GM19035 (cell line): Measurements from ENCODE around the gene CROCC.
A peak's percentile ranks its signal among the peaks of the same experiment; 100 is the strongest.
"Not testable (repeated sequence)": the region's sequence is repeated elsewhere in the genome, so short reads cannot be mapped to it uniquely, and the experiment has no call there.

Experiments
- ATAC-seq: cut with Tn5 transposase; IDR thresholded peaks from one replicate; pipeline ENCODE4 v1.9.1; 2021; ENCODE audit not compliant: unreplicated experiment

CROCC gene

DNA sequence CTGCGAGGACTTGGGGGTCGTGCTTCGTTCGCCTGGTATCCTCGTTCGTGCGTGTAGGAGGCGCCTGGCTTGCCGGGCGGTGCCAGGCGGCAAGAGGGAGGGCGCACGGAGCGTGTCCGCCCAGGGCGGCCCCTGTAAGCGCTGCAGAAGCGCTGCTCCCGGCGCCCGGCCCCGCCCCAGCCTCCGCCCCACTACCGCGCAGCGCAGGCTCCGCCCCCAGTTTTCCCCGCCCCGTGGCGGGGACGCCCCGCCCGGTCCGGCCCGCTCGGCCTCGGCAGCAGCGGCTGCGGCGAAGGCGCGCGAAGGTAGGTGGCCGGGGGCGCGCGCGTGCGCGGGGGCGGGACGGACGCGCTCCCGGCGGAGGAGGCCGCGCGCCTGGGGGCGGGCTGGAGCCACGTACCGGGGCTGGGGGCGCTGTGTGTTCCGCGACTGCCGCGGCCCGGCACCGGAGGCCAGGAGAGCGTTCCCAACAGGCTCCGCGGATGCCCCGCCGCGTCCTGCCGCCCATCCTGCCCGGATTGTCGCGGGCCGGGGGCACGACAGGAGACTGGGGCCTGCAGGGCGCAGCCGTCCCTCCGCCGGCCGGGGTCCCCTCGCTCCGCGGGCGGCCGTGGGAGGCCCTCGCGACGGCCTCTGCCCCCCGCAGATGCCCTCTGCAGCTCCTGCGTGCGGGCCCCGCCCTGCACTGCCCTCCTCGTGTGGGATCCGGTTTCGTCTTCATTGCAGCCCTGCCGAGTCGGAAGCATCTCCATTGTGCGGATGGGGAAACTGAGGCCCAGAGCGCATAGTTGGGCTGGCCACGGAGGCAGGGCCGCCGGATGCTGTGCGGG is 7.7 kb upstream of the CROCC start:
- ATAC-seq: peak; percentile 86

DNA sequence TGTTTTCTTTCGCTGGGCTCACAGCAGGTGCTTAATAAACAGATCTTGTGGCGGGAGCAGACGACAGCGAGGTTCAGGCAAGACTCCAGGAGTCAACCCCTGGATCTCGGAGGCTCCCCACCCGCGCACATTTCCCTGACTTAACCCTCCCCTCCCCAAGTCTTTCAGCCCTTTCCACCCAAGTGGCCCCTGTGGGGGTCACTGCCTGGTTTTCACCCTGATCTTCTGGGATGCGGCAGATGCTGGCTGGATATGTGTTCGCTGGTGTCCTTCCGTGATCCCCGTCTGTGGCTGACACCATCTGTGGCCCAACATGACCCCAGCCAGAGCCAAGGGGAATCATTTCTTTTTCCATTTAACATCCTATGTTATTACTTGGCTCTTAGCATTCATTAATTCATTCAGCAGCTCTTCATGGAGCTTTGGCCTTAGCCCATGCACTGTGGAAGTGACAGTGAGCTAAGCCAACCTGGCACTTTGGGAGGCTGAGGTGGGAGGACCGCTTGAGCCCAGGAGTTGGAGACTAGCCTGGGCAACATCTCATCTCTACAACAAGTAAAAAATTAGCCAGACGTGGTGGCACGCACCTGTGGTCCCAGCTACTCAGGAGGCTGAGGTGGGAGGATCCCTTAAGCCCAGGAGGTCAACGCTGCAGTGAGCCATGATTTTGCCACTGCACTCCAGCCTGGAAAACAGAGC is 6.7 kb upstream of the CROCC start:
- not testable (repeated sequence) for ATAC-seq

DNA sequence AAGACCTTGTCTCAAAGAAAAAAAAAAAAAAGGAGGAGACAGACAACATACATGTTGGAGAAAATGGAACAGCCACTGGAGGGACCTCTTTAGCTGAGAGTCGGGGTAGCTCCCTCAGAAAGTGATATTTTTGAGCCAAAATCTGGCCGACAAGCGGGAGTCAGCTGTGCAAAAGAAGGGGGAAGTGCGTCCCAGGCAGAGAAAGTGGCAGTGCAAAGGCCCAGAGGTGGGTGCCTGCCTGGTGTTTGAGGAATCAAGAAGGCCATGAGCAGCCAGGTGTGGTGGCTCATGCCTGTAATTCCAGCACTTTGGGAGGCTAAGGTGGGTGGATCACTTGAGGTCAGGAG is 6.1 kb upstream of the CROCC start:
- ATAC-seq: no peak

DNA sequence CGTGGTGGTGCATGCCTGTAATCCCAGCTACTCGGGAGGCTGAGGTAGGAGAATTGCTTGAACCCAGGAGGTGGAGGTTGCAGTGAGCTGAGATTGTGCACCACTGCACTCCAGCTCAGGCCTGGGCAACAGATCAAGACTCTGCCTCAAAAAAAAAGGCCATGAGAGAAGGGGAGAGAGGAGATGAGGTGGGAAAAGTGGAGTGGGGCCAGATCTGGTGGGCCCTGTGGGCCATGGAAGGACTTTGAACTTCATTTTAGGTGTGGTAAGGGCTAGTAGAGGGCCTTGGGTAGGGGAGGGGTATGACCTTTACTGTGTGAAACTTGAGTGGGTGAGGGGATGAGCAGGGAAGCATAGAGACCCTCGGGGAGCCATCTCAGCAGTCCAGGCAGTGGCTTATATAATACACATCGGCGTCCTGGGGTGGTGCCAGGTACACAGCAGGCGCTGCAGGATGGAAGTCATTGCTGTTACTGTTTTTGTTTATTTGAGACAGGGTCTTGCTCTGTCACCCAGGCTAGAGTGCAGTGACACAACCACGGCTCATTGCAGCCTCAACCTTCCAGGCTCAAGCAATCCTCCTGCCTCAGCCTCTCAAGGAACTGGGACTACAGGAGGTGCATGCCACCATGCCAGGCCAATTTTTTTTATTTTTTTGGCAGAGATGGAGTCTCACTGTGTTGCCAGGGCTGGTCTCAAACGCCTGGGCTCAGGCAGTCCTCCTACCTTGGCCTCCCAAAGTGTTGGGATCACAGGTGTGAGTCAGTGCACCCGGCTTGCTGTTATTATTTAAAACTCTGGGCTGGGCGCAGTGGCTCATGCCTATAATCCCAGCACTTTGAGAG is 5.5 kb upstream of the CROCC start:
- ATAC-seq: not testable (repeated sequence)

DNA sequence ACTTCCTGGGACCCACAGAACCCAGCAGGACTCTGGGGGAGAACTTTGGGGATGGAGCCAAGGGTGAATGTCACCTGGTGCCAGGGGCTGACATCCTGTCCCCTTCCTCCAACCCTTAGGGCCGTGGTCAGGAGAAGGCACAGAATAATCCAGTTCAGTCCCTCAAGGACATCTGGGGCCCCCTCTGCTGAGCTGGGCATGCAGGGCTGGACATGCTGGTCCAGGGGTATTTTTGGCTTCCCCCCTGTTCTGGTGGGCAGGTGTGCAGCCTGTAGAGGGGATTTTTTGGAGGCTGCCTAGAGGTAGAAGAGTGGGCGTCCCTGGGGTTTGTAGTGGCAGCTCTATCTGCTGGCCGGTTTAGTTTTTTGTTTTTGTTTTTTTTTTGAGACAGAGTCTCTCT is 3.4 kb upstream of the CROCC start:
- ATAC-seq: no peak

DNA sequence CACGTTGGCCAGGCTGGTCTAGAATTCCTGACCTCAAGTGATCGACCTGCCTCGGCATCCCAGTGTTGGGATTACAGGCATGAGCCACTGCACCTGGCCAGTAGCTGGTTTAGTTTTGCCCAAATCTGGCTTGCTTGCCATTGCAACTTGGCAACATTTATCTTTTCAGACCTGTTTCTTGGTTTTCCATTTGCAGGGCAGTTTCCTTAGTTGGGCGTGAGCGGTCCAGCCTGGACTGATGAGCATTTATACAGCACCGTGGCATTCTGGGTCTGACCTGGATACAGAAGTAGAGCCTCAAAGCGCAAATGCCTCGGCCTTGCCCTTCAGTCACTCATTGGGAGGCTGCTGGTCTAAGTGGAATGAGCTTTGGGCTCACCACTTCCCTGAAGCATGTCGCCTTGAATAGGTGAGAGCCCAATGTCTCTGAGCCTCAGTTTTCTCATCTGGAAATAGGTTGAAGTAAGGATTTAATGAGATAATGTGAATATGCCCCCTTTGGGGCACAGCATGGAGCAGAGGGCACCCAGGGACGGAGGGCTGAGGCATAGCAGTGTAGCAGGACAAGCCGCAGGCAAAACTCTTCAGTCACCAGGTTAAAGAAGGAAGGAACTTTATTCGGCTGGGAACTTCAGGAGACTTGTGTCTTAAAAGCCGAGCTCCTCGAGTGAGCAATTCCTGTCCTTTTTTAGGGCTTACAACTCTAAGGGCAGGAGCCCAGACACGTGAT is 2.6 kb upstream of the CROCC start:
- ATAC-seq: not testable (repeated sequence)

GRCh38 chr1:16920951-16921350 is 780 bp upstream of the CROCC start:
- ATAC-seq: no peak

GRCh38 chr1:16922466-16922865 is 735 bp downstream of the CROCC start:
- ATAC-seq: no peak

DNA sequence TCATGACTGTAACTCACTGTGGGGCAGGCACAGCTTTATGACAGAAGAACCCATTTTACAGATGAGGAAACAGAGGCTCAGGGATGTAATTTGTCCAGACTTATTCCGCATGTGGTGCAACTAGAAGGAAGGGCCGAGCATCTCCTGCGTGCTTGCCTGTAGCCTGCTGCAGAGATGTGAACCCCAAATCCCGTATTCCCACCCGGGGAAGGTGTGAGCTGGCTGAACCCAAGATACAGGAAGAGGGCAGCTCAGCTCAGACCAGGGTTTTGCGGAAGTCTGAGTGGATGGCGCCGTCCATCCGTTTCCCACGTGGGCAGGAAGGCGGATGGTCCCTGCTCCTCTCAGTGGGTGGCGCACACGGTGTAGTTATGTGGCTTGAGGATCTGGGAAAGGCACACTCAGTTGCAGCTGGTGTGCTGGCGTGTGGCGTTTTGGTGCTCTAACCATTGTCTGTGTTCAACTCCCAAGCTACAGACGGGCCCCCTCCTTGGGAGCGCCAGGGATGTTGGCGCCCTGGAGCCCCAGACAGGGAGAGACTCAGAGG is 1.2 kb downstream of the CROCC start:
- ATAC-seq: no peak

GRCh38 chr1:16924216-16924918 is 2.6 kb downstream of the CROCC start:
- no peak for ATAC-seq

DNA sequence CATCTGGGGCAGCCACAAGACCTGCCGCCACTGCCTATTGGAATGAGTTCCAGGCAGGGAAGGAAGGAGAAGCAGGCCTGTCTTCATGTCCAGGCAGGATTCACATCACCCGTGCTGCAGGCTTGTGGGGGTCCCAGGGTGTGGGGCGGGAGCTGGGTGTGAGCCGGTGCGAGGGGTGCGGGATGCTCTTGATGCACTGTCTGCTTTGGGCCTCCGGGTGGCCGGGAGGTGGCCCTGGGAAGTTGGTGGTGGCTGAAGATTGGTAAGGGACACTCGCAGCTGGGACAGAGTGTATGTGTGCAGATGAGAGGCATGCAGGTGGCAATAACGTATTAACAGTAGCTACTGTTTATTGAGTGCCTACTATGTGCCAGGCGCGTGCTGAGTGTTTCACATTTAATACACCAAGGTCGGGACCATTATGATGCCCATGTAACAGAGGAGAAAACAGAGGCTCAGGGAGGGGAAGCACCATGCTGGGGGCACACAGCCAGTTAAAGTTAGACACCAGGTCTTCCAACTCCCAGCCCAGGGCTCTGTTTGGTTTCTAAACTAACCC is 3.3 kb downstream of the CROCC start:
- ATAC-seq: no peak

GRCh38 chr1:16925635-16926490 is 4.1 kb downstream of the CROCC start:
- ATAC-seq: no peak

DNA sequence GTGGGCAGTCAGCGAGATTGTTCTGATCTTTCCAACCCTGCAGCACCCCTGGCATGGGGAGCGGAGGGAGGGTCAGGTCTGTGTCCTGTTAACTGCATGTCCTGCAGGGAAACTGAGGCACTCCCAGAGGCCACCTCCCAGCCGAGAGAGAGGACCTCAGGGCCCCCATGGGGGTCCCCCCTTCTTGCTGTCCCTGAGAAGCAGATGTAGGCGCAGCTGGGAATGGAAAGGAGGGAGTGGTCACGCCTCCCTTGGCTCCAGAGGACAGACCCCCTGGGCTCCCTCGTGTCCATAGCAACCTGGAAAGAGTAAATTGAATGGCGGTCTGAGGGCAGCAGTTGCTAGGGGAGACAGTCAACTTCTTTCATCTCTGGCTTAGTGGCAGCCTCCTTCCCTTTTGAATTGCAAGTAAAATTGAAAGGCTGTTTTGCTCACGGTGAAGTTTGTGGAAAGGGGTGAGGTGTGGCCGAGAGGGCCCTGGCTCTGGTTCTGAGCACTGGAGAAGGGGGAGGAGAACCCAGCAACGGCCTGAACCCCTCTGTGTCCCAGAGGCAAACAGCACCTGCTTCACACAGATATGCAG is 4.9 kb downstream of the CROCC start:
- ATAC-seq: no peak

DNA sequence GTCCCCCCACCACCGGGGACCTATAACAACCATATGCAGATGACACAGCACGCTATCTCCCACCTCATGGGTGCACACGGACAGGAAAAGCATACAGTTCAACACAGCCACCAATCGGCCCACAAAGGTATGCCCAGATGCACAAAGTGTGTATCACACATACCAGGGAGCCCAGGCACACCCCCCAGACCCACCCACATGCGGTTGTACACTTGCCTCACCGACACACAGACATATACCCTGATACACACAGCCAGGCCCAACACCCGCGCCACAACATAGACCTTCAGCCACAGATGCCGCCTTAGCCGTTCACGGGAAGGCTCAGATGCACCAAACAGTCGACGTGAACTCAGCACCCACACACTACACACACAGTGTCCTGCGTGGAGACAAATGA is 5.5 kb downstream of the CROCC start:
- no peak for ATAC-seq

GRCh38 chr1:16927711-16928485 is 6.2 kb downstream of the CROCC start:
- ATAC-seq: no peak

DNA sequence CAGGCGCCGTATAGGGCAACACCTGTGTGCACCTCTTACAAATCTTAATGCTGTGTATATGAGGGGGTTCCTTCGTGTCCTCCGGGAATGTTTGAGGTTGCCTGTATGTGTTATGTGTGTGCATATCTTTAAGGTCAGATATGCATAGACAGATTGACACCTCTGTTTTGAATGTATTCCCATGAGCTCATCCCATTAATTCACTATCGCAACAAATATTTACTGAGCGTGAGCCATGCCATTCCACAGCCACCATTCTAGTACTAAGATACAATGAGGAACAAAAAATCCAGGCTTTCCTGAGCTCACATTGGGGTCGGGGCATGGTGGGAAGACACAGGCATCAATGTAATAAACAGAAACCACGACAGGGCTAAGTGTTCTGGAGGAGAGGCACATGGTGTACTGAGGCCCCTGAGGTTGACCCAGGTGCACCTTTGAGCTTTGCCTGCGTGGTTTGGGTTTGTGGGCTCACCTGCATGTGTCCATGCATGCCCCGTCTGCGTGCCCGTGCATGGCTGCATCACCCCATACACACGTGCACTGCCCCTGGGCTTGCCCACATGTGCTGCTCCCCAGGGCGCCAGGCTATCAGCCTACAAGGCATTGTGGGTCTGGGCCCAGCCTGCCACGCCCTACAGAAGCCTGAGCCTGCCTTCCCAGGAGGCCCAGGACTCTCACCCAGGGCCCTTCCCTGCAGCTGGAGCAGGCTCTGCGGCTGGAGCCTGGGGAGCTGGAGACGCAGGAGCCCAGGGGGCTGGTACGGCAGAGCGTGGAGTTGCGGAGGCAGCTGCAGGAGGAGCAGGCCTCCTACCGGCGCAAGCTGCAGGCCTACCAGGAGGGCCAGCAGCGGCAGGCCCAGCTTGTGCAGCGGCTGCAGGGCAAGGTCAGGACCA is 7.7 kb downstream of the CROCC start:
- not testable (repeated sequence) for ATAC-seq
